PC-9 (cell line): ENCODE data around the gene SLC35E4.

ENCODE experiments used
- EZH2 ChIP-seq: fragments of 200-600 bp; sonication (generic); IDR thresholded peaks from 2 replicates; pipeline ENCODE4 v1.8.0; 2017; ENCODE audit warnings: antibody characterized with exemption, low read depth
- TF ChIP-seq, protein P1 (sequence below): fragments of 200-600 bp; sonication (generic); conservative IDR thresholded peaks from 2 replicates; pipeline ENCODE4 v1.6.1; 2017; ENCODE audit warnings: mixed run types, antibody characterized with exemption, mild to moderate bottlenecking, moderate library complexity

DNA sequence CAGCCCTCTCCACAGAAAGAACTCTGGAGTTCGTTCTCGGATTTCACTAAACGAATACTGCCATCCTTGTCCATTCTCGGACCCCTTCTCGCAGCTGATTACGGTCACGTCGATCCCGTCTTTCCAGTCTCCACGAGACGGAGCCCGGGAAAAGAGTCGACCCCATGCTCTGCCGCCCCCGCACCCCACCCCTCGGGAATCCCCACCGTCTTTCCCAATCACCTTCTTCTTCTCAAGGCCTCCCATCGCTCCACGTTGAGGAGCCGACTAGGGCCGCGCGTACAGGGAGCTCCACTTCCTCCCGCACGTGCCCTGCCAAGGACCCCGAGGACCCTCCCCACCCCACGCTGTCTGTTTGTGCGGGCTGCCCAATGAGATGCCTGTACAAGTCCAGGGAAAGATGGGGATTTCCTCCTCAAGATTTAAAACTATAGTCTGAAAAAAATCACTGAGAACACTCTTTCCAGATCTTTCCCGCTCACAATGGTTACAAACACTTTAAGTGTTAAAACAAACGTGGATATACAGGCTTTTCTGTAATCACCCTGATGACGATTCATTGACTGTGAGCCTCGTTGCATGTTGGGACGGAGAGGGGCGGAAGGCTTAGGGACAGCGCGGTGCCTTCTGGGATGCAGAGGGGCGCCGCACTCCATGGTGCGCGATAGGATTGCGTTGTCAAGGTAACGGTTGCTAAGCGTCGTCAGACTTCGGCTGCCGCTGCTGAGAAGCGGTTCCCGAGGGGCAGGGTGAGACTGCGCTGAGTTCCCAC is 43.8 kb upstream of the SLC35E4 start, which contains the start of gene PES1:
- TF ChIP-seq, protein P1, sequence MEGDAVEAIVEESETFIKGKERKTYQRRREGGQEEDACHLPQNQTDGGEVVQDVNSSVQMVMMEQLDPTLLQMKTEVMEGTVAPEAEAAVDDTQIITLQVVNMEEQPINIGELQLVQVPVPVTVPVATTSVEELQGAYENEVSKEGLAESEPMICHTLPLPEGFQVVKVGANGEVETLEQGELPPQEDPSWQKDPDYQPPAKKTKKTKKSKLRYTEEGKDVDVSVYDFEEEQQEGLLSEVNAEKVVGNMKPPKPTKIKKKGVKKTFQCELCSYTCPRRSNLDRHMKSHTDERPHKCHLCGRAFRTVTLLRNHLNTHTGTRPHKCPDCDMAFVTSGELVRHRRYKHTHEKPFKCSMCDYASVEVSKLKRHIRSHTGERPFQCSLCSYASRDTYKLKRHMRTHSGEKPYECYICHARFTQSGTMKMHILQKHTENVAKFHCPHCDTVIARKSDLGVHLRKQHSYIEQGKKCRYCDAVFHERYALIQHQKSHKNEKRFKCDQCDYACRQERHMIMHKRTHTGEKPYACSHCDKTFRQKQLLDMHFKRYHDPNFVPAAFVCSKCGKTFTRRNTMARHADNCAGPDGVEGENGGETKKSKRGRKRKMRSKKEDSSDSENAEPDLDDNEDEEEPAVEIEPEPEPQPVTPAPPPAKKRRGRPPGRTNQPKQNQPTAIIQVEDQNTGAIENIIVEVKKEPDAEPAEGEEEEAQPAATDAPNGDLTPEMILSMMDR, result no peak
- no peak for TF ChIP-seq EZH2
